Nephron (organoid): ENCODE measurements around the gene APMAP.

Source experiments
- H3K27ac Mint-ChIP-seq, 3 experiments: 2 replicates each; pipeline ENCODE4 v1.8.0; 2020; ENCODE audit warnings: mixed read lengths in 3 of 3, mild to moderate bottlenecking in 2 of 3, moderate library complexity in 1 of 3
- H3K27me3 Mint-ChIP-seq: 2 replicates; pipeline ENCODE4 v1.8.0; 2021; ENCODE audit warnings: low read depth, mild to moderate bottlenecking, moderate library complexity, mixed read lengths
- H3K36me3 Mint-ChIP-seq: 2 replicates; pipeline ENCODE4 v1.8.0; 2020; ENCODE audit warnings: low read depth, mixed read lengths
- H3K4me1 Mint-ChIP-seq: 2 replicates; pipeline ENCODE4 v1.8.0; 2020; ENCODE audit warnings: mixed read lengths
- H3K4me3 Mint-ChIP-seq, 3 experiments: 2 replicates each; pipeline ENCODE4 v1.8.0; 2020; ENCODE audit warnings: mild to moderate bottlenecking in 3 of 3, mixed read lengths in 3 of 3, moderate library complexity in 2 of 3
- H3K9me3 Mint-ChIP-seq: 2 replicates; pipeline ENCODE4 v1.8.0; 2020; ENCODE audit warnings: mixed read lengths
- CTCF ChIP-seq, 3 experiments: fragments of 200-600 bp; sonication (generic); IDR thresholded peaks; one replicate each; pipeline ENCODE4 v1.5.0; 2021; ENCODE audit warnings: antibody characterized with exemption in 3 of 3; ENCODE audit not compliant: unreplicated experiment in 3 of 3

Gene APMAP

GRCh38 chr20:24954566-24954965 lies 38.0 kb downstream of the APMAP start:
- TF ChIP-seq CTCF (IDR thresholded peaks at IDR 0.05; ENCODE audit: unreplicated experiment in 3 of 3): no peak
- Mint-ChIP-seq H3K4me1 (no peaks in the 10 kb centered on the region), H3K4me3 (no peak overlapping the region), H3K9me3 (no peaks in the 10 kb centered on the region), H3K27ac (no peak overlapping the region), H3K36me3 (no peaks in the 10 kb centered on the region), H3K27me3 (peaks cover 4% of the 10 kb centered on the region)

DNA sequence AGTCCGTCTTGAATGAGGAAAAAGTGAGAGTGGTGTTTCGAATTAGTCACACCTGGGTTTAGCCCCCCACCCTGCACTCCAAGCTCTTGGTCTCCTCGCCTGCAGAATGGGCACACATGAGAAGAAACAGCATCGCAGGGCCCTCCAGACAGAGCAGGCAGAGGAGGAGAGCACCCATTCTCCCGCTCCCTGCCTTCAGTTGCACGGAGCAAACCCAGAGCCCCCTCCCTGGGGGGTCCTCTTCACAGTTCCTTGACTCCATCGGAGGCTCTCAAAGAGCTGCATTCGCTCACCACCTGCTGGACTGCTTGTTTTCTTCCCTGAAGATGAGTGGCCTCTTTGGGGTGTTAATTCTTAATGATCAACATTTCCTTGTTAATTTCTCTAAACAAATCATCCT lies 38.4 kb downstream of the APMAP start:
- H3K9me3 Mint-ChIP-seq: no peaks in the 10 kb centered on the region
- peaks cover 4% of the 10 kb centered on the region for H3K27me3 Mint-ChIP-seq
- no peaks in the 10 kb centered on the region for H3K4me1 Mint-ChIP-seq
- no peak overlapping the region for H3K27ac Mint-ChIP-seq
- no peak for TF ChIP-seq CTCF (IDR thresholded peaks at IDR 0.05; ENCODE audit: unreplicated experiment in 3 of 3)
- no peak overlapping the region for H3K4me3 Mint-ChIP-seq
- no peaks in the 10 kb centered on the region for H3K36me3 Mint-ChIP-seq

- Mint-ChIP-seq H3K36me3 (no peaks in the 10 kb centered on the region), H3K9me3 (no peaks in the 10 kb centered on the region), H3K27me3 (peaks cover 4% of the 10 kb centered on the region), H3K4me1 (no peaks in the 10 kb centered on the region), H3K27ac (no peak overlapping the region), H3K4me3 (no peak overlapping the region)
- TF ChIP-seq CTCF (IDR thresholded peaks at IDR 0.05; ENCODE audit: unreplicated experiment in 3 of 3): no peak
Observed at GRCh38 chr20:24953621-24954133, 38.9 kb downstream of the APMAP start.

DNA sequence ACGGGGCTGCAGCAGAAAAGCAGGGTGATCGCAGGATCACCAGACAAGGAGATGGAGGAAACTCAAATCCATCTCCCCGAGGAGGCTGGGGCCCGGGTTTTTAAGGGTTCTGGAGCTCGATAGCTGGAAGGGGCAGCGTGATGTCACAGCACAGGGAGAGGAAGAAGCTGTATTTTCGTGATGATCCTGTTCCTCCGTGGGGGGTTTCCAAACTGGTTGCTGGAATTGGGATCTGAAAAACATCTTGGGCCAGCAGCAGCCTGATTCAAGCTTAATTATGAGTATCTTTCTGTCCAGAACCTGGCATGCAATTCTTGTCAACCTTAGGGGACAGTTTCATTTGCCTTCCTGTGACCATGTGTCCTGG lies 39.4 kb downstream of the APMAP start:
- TF ChIP-seq CTCF (IDR thresholded peaks at IDR 0.05; ENCODE audit: unreplicated experiment in 3 of 3): no peak
- H3K27me3 Mint-ChIP-seq: peaks cover 4% of the 10 kb centered on the region
- H3K36me3 Mint-ChIP-seq: no peaks in the 10 kb centered on the region

DNA sequence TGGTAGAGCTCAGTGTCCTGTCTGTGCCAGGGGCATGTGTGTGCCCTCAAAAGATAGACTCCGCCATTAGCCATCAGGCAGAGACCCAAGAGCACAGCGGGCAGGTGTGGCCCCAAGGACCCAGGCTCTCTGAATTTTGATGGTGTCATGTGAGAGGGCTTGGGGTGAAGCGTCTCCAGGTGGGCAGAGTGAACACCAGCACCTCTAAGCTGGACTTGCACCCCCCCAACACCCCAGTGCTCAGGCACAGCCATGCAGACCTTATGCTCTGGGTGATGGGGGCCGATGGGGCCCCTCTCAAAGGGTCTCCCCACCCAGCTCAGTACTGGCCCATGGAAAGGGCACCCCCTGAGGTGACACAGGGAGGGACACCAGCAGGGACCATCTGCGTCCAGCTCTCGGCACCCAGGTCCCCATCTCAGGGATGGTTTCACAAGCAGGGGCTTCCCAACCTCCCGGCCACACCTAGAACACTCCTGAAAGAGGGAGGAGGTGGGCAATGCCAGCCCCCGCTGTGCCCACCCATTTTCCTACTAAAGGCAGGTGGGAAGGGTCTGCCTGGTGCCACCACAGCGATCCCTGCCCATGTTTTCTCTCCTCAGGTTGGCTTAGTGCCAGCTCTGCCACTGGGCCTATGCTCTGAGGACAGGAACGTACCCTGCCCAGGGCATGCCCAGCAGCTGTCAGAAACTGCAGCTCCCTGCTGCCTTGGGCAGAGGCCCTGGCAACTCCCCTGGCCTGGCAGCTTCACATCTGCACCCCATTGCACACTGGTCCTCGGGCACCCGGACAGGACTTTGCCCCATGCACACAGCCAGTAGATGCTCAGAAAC lies 40.0 kb downstream of the APMAP start:
- Mint-ChIP-seq H3K27me3 (peaks cover 4% of the 10 kb centered on the region), H3K9me3 (peaks cover 6% of the 10 kb centered on the region), H3K4me1 (no peaks in the 10 kb centered on the region), H3K4me3 (no peak overlapping the region), H3K36me3 (no peaks in the 10 kb centered on the region), H3K27ac (no peak overlapping the region)
- TF ChIP-seq CTCF (IDR thresholded peaks at IDR 0.05; ENCODE audit: unreplicated experiment in 3 of 3): no peak

More for the DNA sequence above, 39.4 kb downstream of the APMAP start:
- Mint-ChIP-seq H3K4me1 (no peaks in the 10 kb centered on the region), H3K4me3 (no peak overlapping the region), H3K9me3 (no peaks in the 10 kb centered on the region), H3K27ac (no peak overlapping the region)
